ENCODE data around the gene PCSK7. TPM values are rescaled to one million over a fixed set of nuclear protein-coding genes. Genes with fewer than 3 reads are reported as not detected.
A peak's percentile ranks its signal among the peaks of the same experiment; 100 is the strongest.

PCSK7 gene
- total RNA-seq, 1 donor from 2014 or later, result 93.6 TPM

DNA sequence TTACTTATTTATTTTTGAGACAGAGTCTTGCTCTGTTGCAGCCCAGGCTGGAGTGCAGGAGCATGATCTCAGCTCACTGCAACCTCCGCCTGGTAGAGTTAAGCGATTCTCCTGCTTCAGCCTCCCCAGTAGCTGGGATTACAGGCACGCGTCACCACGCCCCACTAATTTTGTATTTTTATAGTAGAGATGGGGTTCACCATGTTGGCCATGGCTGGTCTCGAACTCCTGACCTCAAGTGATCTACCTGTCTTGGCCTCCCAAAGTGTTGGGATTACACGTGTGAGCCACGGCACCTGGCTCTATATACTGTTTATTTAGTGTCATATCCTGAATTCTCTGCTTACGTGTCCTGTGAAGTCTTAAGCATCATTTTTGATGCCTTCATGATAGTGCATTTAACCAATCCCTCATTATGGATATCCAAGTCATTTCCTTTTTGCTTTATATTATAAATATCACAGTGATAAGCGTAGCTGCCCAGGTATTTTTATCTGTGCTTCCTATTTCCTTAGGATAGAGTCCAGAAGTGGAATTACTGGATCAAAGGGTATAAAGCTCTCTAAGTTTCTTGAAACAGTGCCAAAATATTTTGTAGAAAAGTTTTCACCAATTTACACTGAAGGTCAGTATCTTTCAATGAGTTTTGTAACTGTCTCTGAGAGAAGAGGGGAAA, 54.2 kb downstream of the PCSK7 start:
- H3K4me3 Mint-ChIP-seq (ENCODE audit: unreplicated experiment), result peak overlapping the region; percentile 90
- no peak for TF ChIP-seq CTCF (IDR thresholded peaks at IDR 0.05; ENCODE audit: unreplicated experiment)
- peaks cover 2% of the 10 kb centered on the region for H3K27me3 Mint-ChIP-seq (ENCODE audit: unreplicated experiment)
- H3K27ac Mint-ChIP-seq (ENCODE audit: unreplicated experiment), result peak overlapping the region; percentile 95
- H3K9me3 Mint-ChIP-seq (ENCODE audit: unreplicated experiment), result no peaks in the 10 kb centered on the region
- no peak for DNase-seq (ENCODE audit: low spot score)
- peaks cover 1% of the 10 kb centered on the region for H3K36me3 Mint-ChIP-seq (ENCODE audit: low read depth, unreplicated experiment)
- H3K4me1 Mint-ChIP-seq (ENCODE audit: unreplicated experiment), result peaks cover 35% of the 10 kb centered on the region

DNA sequence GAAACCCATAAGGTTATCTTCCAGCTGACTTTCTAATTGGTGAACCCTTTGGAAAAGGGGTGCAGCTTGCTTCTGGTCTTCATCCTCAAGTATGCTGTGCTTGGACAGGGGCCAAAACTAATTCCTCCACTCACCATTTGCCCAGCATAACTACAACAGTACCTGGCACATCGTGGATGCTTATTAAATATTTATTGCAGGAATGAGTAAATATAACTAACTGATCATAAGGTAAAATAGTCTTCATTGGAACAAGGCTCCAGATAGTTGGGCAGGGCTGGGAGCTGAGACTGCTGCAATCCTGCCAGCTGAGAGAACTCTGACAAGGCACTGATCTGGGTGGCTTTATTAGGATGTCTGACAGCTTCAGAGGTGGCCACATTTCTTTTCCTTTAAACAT, 55.7 kb downstream of the PCSK7 start:
- H3K27me3 Mint-ChIP-seq (ENCODE audit: unreplicated experiment), result peaks cover 4% of the 10 kb centered on the region
- H3K4me3 Mint-ChIP-seq (ENCODE audit: unreplicated experiment), result no peak overlapping the region
- no peak overlapping the region for H3K27ac Mint-ChIP-seq (ENCODE audit: unreplicated experiment)
- H3K4me1 Mint-ChIP-seq (ENCODE audit: unreplicated experiment), result peaks cover 45% of the 10 kb centered on the region
- no peak for TF ChIP-seq CTCF (IDR thresholded peaks at IDR 0.05; ENCODE audit: unreplicated experiment)
- DNase-seq (ENCODE audit: low spot score), result no peak
- peaks cover 3% of the 10 kb centered on the region for H3K36me3 Mint-ChIP-seq (ENCODE audit: low read depth, unreplicated experiment)
- H3K9me3 Mint-ChIP-seq (ENCODE audit: unreplicated experiment), result no peaks in the 10 kb centered on the region

DNA sequence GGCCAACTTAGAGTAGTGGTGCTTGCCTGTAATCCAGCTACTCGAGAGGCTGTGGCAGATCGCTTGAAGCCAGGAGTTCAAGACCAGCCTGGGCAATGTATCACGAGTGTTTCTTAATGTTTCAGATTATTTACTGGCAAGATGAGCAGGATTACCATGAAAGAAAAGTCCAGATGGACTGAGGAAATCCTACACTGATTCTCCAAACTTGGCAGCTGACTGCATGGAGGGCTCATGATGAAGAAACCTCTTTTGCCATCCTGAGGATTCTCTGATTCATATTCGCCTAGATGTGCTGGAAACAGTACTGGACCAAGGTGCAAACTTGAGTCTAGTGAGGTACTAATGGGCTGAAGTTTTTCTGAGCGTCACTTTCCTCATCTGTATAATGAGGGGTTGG, 56.1 kb downstream of the PCSK7 start:
- Mint-ChIP-seq H3K36me3 (ENCODE audit: low read depth, unreplicated experiment) (peaks cover 3% of the 10 kb centered on the region), H3K27me3 (ENCODE audit: unreplicated experiment) (peaks cover 4% of the 10 kb centered on the region), H3K4me3 (ENCODE audit: unreplicated experiment) (no peak overlapping the region)

DNA sequence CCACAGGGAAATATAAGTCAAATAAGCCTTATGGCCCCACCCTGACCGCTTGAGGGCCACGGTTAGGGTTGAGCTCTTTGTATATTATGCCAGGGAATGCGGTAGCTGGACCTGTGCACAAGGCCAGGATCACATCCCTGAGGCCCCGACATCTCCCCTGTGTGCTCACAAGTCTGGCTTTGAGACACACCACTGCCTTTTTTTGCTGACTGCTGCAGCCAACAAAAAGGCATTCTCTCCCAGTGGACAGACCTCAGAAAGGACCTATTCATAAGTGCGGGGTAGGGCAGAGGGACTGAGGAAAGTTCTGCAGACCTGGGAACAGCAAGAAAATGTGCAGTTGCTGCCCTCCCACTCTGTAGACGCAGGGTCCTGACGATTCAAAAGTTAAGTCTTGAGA, 56.8 kb downstream of the PCSK7 start:
- H3K27me3 Mint-ChIP-seq (ENCODE audit: unreplicated experiment), result peaks cover 4% of the 10 kb centered on the region
- TF ChIP-seq CTCF (IDR thresholded peaks at IDR 0.05; ENCODE audit: unreplicated experiment), result no peak
- peaks cover 37% of the 10 kb centered on the region for H3K4me1 Mint-ChIP-seq (ENCODE audit: unreplicated experiment)
- H3K27ac Mint-ChIP-seq (ENCODE audit: unreplicated experiment), result no peak overlapping the region
- no peak overlapping the region for H3K4me3 Mint-ChIP-seq (ENCODE audit: unreplicated experiment)
- peaks cover 3% of the 10 kb centered on the region for H3K36me3 Mint-ChIP-seq (ENCODE audit: low read depth, unreplicated experiment)
- no peaks in the 10 kb centered on the region for H3K9me3 Mint-ChIP-seq (ENCODE audit: unreplicated experiment)
- no peak for DNase-seq (ENCODE audit: low spot score)

More for the DNA sequence above, 56.1 kb downstream of the PCSK7 start:
- Mint-ChIP-seq H3K27ac (ENCODE audit: unreplicated experiment) (no peak overlapping the region), H3K4me1 (ENCODE audit: unreplicated experiment) (peaks cover 41% of the 10 kb centered on the region), H3K9me3 (ENCODE audit: unreplicated experiment) (no peaks in the 10 kb centered on the region)
- TF ChIP-seq CTCF (IDR thresholded peaks at IDR 0.05; ENCODE audit: unreplicated experiment), result no peak
- no peak for DNase-seq (ENCODE audit: low spot score)

DNA sequence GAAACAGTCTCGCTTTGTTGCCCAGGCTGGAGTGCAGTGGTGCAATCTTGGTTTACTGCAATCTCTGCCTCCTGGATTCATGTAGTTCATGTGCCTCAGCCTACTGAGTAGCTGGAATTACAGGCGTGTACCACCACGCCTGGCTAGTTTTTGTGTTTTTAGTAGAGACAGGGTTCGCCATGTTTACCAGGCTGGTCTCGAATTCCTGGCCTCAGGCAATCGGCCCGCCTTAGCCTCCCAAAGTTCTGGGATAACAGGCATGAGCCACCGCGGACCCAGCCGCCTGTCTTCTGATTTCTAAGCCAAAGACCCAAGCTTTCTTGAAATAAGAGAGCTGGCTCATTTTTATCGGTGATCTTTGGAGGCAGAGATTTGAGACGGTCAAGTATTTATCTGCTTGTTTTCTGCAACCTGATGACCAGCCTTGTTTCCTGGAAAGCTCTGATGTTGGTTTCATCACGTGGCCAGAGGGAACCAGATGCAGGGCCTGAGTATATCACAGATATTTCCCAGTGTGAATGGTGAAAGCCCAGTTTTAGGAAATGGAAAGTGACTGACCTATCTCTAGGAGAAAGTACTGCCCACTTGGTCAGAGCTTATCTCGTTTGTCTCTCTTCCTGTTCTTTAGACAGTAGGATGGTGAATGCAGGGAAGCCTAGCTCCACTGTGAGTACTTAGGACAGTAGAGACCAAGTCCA, 59.0 kb downstream of the PCSK7 start:
- no peak for TF ChIP-seq CTCF (IDR thresholded peaks at IDR 0.05; ENCODE audit: unreplicated experiment)
- peaks cover 7% of the 10 kb centered on the region for H3K36me3 Mint-ChIP-seq (ENCODE audit: low read depth, unreplicated experiment)
- no peaks in the 10 kb centered on the region for H3K9me3 Mint-ChIP-seq (ENCODE audit: unreplicated experiment)
- DNase-seq (ENCODE audit: low spot score), result no peak
- H3K27me3 Mint-ChIP-seq (ENCODE audit: unreplicated experiment), result peaks cover 2% of the 10 kb centered on the region
- H3K4me1 Mint-ChIP-seq (ENCODE audit: unreplicated experiment), result peaks cover 26% of the 10 kb centered on the region
- H3K27ac Mint-ChIP-seq (ENCODE audit: unreplicated experiment), result peak overlapping the region; percentile 72
- no peak overlapping the region for H3K4me3 Mint-ChIP-seq (ENCODE audit: unreplicated experiment)
